Thyroid gland (tissue), 4 donors: Measurements from ENCODE around the gene HAUS3. TPM values are rescaled to one million over a fixed set of nuclear protein-coding genes. Genes with fewer than 3 reads are reported as not detected.

ENCODE experiments used
- DNase-seq, 2 donors: peaks; one replicate each; pipeline ENCODE4 v3.0.0-alpha.2; 2019
- H3K27ac ChIP-seq, 3 donors: fragments of 200-600 bp; sonication (generic); 1 replicate in 2 of 3; 2 replicates in 1 of 3; pipeline ENCODE4 v1.5.1; 2016 to 2019; ENCODE audit warnings: mild to moderate bottlenecking in 1 of 3, moderate library complexity in 1 of 3
- H3K27me3 ChIP-seq: fragments of 200-600 bp; sonication (generic); one replicate; pipeline ENCODE4 v1.5.1; 2019
- H3K36me3 ChIP-seq, 2 donors: fragments of 200-600 bp; sonication (generic); one replicate each; pipeline ENCODE4 v1.5.1; 2016 to 2019
- H3K4me1 ChIP-seq, 2 donors: fragments of 200-600 bp; sonication (generic); one replicate each; pipeline ENCODE4 v1.5.1; 2017 to 2019
- H3K4me3 ChIP-seq, 3 donors: fragments of 200-600 bp; sonication (generic); replicated peaks in 1 of 3; 1 replicate in 2 of 3; 2 replicates in 1 of 3; pipeline ENCODE4 v1.5.1; 2016; ENCODE audit warnings: mild to moderate bottlenecking in 1 of 3
- H3K9me3 ChIP-seq: fragments of 200-600 bp; sonication (generic); one replicate; pipeline ENCODE4 v1.5.1; 2017
- POLR2A ChIP-seq, 2 donors: fragments of 450-650 bp; IDR thresholded peaks; one replicate each; pipeline ENCODE4 v1.6.1; 2017; ENCODE audit warnings: antibody characterized with exemption in 2 of 2, mild to moderate bottlenecking in 2 of 2, moderate library complexity in 1 of 2
- WGBS, 2 donors: methylation state at CpG; one replicate each; pipeline ENCODE4 v1.1.5; 2017; 5-methylcytosine and 5-hydroxymethylcytosine counted together
- intact Hi-C: fragments of 100-400 bp; cut with DNase I; formaldehyde crosslinking; loops from one replicate; pipeline ENCODE4 v1.15.1; 2023
- total RNA-seq, 4 donors: library from RNA; depleted of rRNA; stranded (reverse); fragments of >200 nt; gene quantifications; one replicate each; pipeline ENCODE4 v1.2.3, GENCODE V29; 2016
- TF ChIP-seq, protein P1 (sequence below), 6 experiments: fragments of 200-600 bp in 3 of 6; fragments of 450-650 bp in 3 of 6; sonication (generic) in 3 of 6; IDR thresholded peaks; one replicate each; pipeline ENCODE4 v1.5.1; 2016 to 2019; ENCODE audit warnings: antibody characterized with exemption in 6 of 6, mild to moderate bottlenecking in 2 of 6, inconsistent platforms in 1 of 6, moderate library complexity in 1 of 6

The HAUS3 gene
- total RNA-seq, 4 donors from 2014 or later, result 13.0 to 30.0 (median 17.0) TPM

DNA sequence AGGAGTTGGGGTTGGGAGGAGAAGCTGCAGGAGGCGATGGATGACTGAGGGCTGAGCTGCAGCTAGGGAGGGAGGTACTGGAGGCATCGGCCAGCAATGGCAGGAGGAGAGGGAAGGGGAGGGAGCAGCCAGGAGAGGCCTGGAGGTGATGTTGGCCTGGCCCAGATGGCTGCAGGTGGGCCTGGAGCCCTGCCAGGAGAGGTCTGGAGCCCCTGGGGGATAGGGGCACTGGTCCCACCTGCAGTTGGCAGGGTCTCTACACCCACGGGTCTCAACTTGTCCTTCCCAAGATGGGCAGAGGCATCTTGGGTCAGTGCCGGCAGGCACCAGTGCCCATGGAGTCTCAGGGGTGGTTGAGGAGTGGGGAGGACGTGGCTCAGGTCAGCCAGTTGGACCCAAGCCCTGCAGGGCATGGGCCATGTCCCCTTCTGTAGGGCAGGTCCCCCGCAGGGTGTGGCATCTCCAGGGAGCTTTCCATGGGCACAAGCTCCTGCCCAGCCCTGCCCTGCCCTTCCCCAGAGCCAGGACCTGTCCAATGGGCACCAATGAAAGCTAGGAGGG lies 22.6 kb upstream of the HAUS3 start:
- intact Hi-C loops, result loop anchor here (5.0 kb wide), 1 partner anchor 153 kb away; the partner anchor contains the start of genes CFAP99 and ZFYVE28
- WGBS, 2 donors, result 58 to 76% methylated on average over 2 to 5 of the region's 6 CpGs
- no peak for DNase-seq
- Histone ChIP-seq H3K36me3 (no peaks in the 10 kb centered on the region), H3K27me3 (no peaks in the 10 kb centered on the region), H3K4me1 (peaks cover 39 to 43% of the 10 kb centered on the region in 2 donors), H3K4me3 (no peak overlapping the region), H3K27ac (peak overlapping the region in 2 of 3 donors; percentile 66 to 92), H3K9me3 (no peaks in the 10 kb centered on the region)
- TF ChIP-seq POLR2A (IDR thresholded peaks at IDR 0.05), result no peak
- TF ChIP-seq, protein P1, sequence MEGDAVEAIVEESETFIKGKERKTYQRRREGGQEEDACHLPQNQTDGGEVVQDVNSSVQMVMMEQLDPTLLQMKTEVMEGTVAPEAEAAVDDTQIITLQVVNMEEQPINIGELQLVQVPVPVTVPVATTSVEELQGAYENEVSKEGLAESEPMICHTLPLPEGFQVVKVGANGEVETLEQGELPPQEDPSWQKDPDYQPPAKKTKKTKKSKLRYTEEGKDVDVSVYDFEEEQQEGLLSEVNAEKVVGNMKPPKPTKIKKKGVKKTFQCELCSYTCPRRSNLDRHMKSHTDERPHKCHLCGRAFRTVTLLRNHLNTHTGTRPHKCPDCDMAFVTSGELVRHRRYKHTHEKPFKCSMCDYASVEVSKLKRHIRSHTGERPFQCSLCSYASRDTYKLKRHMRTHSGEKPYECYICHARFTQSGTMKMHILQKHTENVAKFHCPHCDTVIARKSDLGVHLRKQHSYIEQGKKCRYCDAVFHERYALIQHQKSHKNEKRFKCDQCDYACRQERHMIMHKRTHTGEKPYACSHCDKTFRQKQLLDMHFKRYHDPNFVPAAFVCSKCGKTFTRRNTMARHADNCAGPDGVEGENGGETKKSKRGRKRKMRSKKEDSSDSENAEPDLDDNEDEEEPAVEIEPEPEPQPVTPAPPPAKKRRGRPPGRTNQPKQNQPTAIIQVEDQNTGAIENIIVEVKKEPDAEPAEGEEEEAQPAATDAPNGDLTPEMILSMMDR (IDR thresholded peaks at IDR 0.05), result no peak

DNA sequence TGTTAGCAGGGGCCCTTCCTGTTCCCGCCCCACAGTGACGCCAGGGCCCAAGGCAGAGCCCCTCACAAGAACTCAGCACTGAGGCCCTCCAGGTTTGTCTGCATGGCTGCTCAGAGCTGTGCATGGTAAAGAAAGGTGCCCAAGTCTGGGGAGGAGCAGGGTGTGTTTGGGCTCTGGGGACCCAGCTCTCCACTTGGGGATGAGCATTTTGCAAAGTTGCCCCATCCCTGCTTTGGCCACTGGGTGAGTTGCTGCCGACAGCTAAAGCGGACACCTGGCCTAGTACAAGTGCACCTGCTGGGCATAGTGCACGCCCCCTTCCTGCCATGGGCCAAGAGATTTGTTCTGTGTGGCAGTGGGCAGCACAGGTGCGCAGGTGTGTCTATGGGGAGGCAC lies 22.0 kb upstream of the HAUS3 start:
- intact Hi-C loops, result loop anchor here (5.0 kb wide), 1 partner anchor 153 kb away; the partner anchor contains the start of genes CFAP99 and ZFYVE28
- Histone ChIP-seq H3K27ac (no peak overlapping the region), H3K4me1 (peaks cover 45 to 49% of the 10 kb centered on the region in 2 donors), H3K9me3 (no peaks in the 10 kb centered on the region), H3K27me3 (no peaks in the 10 kb centered on the region), H3K4me3 (no peak overlapping the region), H3K36me3 (no peaks in the 10 kb centered on the region)
- TF ChIP-seq, protein P1 (IDR thresholded peaks at IDR 0.05), result no peak
- TF ChIP-seq POLR2A (IDR thresholded peaks at IDR 0.05), result no peak
- DNase-seq, result no peak
- 81 to 87% methylated on average over 3 to 4 of the region's 6 CpGs for WGBS, 2 donors

DNA sequence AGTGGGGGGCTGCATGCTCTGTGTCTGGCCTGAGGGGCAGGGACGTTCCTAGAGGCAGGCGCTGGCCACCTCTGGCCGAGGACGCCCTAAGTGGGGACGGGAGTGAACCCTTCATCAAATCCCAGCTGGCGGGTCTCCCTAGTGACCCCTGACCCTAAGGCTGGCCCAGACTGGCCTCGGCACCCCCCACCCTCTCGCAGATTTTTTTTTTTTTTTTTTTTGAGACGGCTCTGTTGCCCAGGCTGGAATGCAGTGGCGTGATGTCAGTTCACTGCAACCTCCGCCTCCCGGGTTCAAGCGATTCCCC lies 21.0 kb upstream of the HAUS3 start:
- peaks cover 0 to 5% of the 10 kb centered on the region in 2 donors for H3K36me3 ChIP-seq
- peak overlapping the region; percentile 94 to 96 (median 96) for H3K27ac ChIP-seq
- TF ChIP-seq, protein P1 (IDR thresholded peaks at IDR 0.05), result no peak
- no peak for TF ChIP-seq POLR2A (IDR thresholded peaks at IDR 0.05)
- whole genome bisulfite sequencing, 2 donors, result 53 to 59% methylated on average over 12 to 13 of the region's 13 CpGs
- peaks cover 55 to 60% of the 10 kb centered on the region in 2 donors for H3K4me1 ChIP-seq
- no peak for DNase-seq
- H3K27me3 ChIP-seq, result no peaks in the 10 kb centered on the region
- no peaks in the 10 kb centered on the region for H3K9me3 ChIP-seq
- intact Hi-C loops, result loop anchor here (5.0 kb wide), 1 partner anchor 154 kb away; the partner anchor contains the start of genes CFAP99 and ZFYVE28
- H3K4me3 ChIP-seq, result peak overlapping the region in 2 of 3 donors; percentile 27 to 45

DNA sequence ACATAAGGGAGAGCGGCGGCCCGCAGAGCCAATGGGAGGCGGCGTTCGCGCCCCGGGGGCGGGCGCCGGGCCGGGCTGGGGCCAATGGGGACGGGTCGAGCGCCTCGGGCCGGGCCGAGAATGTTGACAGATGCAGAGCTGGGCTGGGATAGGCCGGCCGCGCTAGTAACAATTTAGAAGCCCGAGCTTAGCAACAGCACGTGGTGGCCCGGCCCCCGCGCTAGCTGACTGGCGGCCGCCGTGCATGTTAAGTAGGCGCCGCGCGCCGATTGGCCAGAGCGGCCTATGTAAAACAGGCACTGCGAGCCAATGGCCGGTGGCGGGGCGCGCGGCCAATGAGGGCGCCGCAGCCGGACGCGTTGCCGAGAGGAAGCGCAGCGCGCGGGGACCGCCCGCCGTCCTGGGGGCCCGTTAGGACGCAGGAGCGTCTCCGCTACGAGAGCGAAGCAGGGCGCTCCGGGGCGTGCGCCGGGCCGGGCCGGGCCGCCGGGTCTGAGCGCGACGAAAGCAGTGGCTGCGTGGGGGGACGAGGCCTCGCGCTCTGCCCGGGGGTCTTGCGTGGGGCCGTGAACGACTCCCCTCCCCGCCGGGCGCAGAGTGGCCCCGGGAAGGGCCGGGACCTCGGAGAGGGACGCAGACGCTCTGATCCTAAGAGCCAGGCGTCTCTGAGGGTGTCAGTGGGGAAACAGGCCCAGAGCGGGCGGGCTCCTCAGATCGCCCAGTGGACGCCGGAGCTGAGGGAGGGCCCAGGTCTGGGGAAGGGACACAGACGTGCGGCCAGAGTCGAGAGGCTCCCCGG lies 20.4 kb upstream of the HAUS3 start:
- Histone ChIP-seq H3K36me3 (peaks cover 3 to 5% of the 10 kb centered on the region in 2 donors), H3K27me3 (no peaks in the 10 kb centered on the region), H3K4me3 (peak overlapping the region in 2 of 3 donors; percentile 27 to 45), H3K9me3 (no peaks in the 10 kb centered on the region), H3K4me1 (peaks cover 61 to 65% of the 10 kb centered on the region in 2 donors), H3K27ac (peak overlapping the region; percentile 94 to 96 (median 96))
- intact Hi-C loops, result loop anchor here (5.0 kb wide), 1 partner anchor 155 kb away; the partner anchor contains the start of genes CFAP99 and ZFYVE28
- TF ChIP-seq POLR2A (IDR thresholded peaks at IDR 0.05), result peak; percentile 80 to 98
- TF ChIP-seq, protein P1 (IDR thresholded peaks at IDR 0.05), result no peak
- 0% methylated on average over 6 to 7 of the region's 98 CpGs for WGBS, 2 donors
- DNase-seq, result peak; percentile 100

DNA sequence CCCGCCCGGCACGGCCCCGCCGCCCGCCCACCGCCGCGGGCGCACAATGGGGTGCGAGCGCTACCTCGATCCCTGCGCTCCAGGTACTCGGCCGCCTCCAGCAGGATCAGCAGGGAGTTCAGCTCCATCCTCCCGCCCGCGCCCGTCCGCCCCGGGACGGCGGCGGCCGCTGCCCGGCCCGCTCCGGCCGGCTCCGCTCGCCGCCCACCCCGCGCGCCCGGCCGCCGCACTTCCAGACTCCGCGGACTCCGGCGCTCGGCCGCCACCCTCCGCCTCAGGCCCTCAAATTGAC lies 19.9 kb upstream of the HAUS3 start, which contains the start of gene MXD4:
TSS of gene MXD4 (minus strand) at position 257 of the 292 bp plus-strand sequence. CDS start at position 128, 129 bp downstream.
- Histone ChIP-seq H3K4me3 (peak within 1 kb of the TSS; percentile 69 to 92 (median 82)), H3K36me3 (peaks cover 3 to 5% of the 10 kb centered on the region in 2 donors), H3K9me3 (no peaks in the 10 kb centered on the region), H3K4me1 (peaks cover 65 to 70% of the 10 kb centered on the region in 2 donors), H3K27ac (peak within 1 kb of the TSS; percentile 96), H3K27me3 (no peaks in the 10 kb centered on the region)
- DNase-seq, result no peak
- intact Hi-C loops, result loop anchor here (5.0 kb wide), 1 partner anchor 156 kb away; the partner anchor contains the start of genes CFAP99 and ZFYVE28
- WGBS, 2 donors, result 2% methylated on average over 12 of the region's 46 CpGs; no CpG with 5 or more reads in 1 of the 2 donors
- peak in 1 of 2 donors; percentile 31 for TF ChIP-seq POLR2A (IDR thresholded peaks at IDR 0.05)
- TF ChIP-seq, protein P1 (IDR thresholded peaks at IDR 0.05), result no peak
